Ovary (tissue), 9 donors: ENCODE data around the gene MAP4K2. TPM values are rescaled to one million over a fixed set of nuclear protein-coding genes. Genes with fewer than 3 reads are reported as not detected.
A peak's percentile ranks its signal among the peaks of the same experiment; 100 is the strongest.

ENCODE experiments used
- DNase-seq, 5 donors: peaks; one replicate each; pipeline ENCODE4 v3.0.0-alpha.2; 2019 to 2020
- H3K27ac ChIP-seq, 2 donors: fragments of 200-600 bp; one replicate each; pipeline versions ENCODE4 v1.5.1 to v1.8.0; 2019 to 2022
- H3K27me3 ChIP-seq: fragments of 200-600 bp; one replicate; pipeline ENCODE4 v1.8.0; 2022
- H3K36me3 ChIP-seq: fragments of 200-600 bp; sonication (generic); one replicate; pipeline ENCODE4 v1.5.1; 2019
- H3K4me1 ChIP-seq: one replicate; pipeline ENCODE4 v1.8.1; 2013; ENCODE audit warnings: mild to moderate bottlenecking, moderate library complexity; ENCODE audit not compliant: insufficient read depth
- H3K4me3 ChIP-seq: fragments of 200-600 bp; sonication (generic); one replicate; pipeline ENCODE4 v1.5.1; 2017
- H3K9me3 ChIP-seq, 2 donors: fragments of 200-600 bp in 1 of 2; sonication (generic) in 1 of 2; one replicate each; pipeline versions ENCODE4 v1.5.1 to v1.8.1; 2013 to 2019; ENCODE audit warnings: mild to moderate bottlenecking in 1 of 2, moderate library complexity in 1 of 2
- EP300 ChIP-seq: sonication (generic); formaldehyde crosslinking; IDR thresholded peaks from one replicate; pipeline ENCODE4 v1.6.1; 2017; ENCODE audit warnings: antibody characterized with exemption
- POLR2A ChIP-seq: fragments of 450-650 bp; IDR thresholded peaks from one replicate; pipeline ENCODE4 v1.6.1; 2017; ENCODE audit warnings: antibody characterized with exemption, mild to moderate bottlenecking, moderate library complexity
- WGBS, 3 donors: extraction: QIAGEN DNeasy Blood & Tissue Kit in 1 of 3; methylation state at CpG; one replicate each; pipeline versions ENCODE4 v1.1.5 to v1.1.7; 2013 to 2017; 5-methylcytosine and 5-hydroxymethylcytosine counted together
- intact Hi-C, 4 donors: fragments of 100-400 bp; cut with DNase I; formaldehyde crosslinking; loops; one replicate each; pipeline versions ENCODE4 v1.11.0 to v1.15.1; 2022 to 2023
- polyA plus RNA-seq, 2 donors: library from polyadenylated mRNA; stranded (reverse); fragments of 200-250 nt in 1 of 2; fragments of 350-450 nt in 1 of 2; fragmentation: Illumina TruSeq in 1 of 2; extraction: RNeasy Lipid Tissue Mini Kit (QIAGEN cat#74804) in 1 of 2; gene quantifications; one replicate each; pipeline ENCODE4 v1.2.3, GENCODE V29; 2013 to 2014
- total RNA-seq, 7 donors: library from RNA; depleted of rRNA in 2 of 7; stranded (reverse); fragments of >200 nt in 2 of 7; fragmentation: NEBNext Ultra II Directional in 3 of 7; extraction: Animal tissue kit (Norgen Biotek cat#: 25700) in 3 of 7; gene quantifications; one replicate each; pipeline versions ENCODE4 v1.1.0 to v1.2.4, GENCODE V29; 2016 to 2023
- TF ChIP-seq, protein P1 (sequence below), 3 donors: fragments of 450-650 bp in 2 of 3; fragments of 200-600 bp in 1 of 3; IDR thresholded peaks; one replicate each; pipeline versions ENCODE4 v1.5.1 to v1.8.0; 2016 to 2022; ENCODE audit warnings: antibody characterized with exemption in 3 of 3, mild to moderate bottlenecking in 1 of 3
- donor health status: DM: no; HTN: no; CAD: no; lungs with moderate emphysema.
- donor health status: DM: no; HTN: no; CAD: no.
- donor health status: Bipolar disorder and iron deficiency.
- donor health status: DM: yes; HTN: yes; CAD: no.
- donor health status: DM: no; HTN: no; CAD: no.
- donor health status: DM: yes; HTN: yes; CAD: no.

MAP4K2 gene
- total and polyA plus RNA-seq, 9 donors, result 2.3 to 15.5 (median 11.4) TPM

DNA sequence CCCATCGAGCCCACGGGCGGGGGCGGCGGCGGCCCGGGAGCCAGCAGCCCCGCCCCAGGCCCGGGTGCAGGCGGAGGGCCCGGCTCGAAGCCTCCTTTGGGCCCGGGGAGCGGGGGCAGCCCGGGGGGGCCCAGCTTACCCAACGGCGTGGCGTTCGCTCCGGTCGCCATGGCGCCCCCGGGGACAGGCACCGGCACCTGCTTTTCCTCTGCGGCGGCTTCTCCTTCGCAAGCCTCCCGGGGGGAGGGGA, 24.9 kb downstream of the MAP4K2 start:
- 0 to 2% (median 0%) methylated on average over 2 to 27 of the region's 28 CpGs for WGBS, 3 donors
- Histone ChIP-seq H3K36me3 (no peaks in the 10 kb centered on the region), H3K4me1 (peaks cover 7% of the 10 kb centered on the region), H3K27ac (peak overlapping the region; percentile 96 to 100), H3K9me3 (no peaks in the 10 kb centered on the region), H3K27me3 (no peaks in the 10 kb centered on the region), H3K4me3 (peak overlapping the region; percentile 74)
- intact Hi-C loops, result loop anchor here in 1 of 4 donors (5.0 kb wide), 1 partner anchor 36 kb away; the partner anchor contains the start of gene RASGRP2
- TF ChIP-seq EP300, result no peak
- TF ChIP-seq, protein P1, sequence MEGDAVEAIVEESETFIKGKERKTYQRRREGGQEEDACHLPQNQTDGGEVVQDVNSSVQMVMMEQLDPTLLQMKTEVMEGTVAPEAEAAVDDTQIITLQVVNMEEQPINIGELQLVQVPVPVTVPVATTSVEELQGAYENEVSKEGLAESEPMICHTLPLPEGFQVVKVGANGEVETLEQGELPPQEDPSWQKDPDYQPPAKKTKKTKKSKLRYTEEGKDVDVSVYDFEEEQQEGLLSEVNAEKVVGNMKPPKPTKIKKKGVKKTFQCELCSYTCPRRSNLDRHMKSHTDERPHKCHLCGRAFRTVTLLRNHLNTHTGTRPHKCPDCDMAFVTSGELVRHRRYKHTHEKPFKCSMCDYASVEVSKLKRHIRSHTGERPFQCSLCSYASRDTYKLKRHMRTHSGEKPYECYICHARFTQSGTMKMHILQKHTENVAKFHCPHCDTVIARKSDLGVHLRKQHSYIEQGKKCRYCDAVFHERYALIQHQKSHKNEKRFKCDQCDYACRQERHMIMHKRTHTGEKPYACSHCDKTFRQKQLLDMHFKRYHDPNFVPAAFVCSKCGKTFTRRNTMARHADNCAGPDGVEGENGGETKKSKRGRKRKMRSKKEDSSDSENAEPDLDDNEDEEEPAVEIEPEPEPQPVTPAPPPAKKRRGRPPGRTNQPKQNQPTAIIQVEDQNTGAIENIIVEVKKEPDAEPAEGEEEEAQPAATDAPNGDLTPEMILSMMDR (IDR thresholded peaks at IDR 0.05), result no peak
- no peak for TF ChIP-seq POLR2A
- no peak for DNase-seq

DNA sequence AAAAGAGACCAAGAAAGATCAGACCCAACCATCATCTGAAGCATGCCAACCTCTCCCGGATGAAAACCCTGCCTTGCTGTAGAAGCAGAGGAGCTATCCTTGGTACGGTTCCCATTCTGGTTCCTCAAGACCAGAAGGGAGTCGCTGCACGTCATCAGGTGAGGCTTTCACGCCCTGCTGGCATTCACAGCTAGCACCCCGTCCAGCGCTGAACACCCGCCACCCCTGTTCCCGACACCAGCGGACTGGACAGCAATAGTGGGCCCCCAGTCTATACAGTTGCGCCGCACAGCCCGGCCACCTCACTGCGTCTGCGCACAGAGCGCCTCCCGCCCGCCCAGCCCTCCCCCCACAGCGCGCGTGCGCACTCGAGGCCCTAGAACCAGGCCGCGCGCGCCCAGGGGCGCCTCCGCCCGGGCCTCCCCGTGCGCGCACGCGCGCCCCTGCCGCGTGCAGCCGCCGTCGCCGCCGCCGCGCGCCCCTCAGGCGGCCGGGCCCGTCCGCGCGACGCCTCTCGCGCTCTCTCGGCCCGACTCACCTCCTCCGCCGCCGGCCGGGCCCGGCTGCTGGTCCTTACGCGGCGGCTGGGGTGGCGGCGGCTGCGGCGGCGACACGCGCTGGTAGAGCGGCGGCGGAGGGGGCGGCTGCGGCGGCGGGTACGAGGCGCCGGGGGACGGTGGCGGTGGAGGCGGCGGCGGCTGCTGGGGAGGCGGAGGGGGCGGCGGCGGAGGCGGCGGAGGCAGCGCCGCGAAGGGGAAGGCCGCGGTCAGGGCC, 25.4 kb downstream of the MAP4K2 start:
- intact Hi-C loops, result loop anchor here in 1 of 4 donors (5.0 kb wide), 1 partner anchor 35 kb away; the partner anchor contains the start of gene RASGRP2

DNA sequence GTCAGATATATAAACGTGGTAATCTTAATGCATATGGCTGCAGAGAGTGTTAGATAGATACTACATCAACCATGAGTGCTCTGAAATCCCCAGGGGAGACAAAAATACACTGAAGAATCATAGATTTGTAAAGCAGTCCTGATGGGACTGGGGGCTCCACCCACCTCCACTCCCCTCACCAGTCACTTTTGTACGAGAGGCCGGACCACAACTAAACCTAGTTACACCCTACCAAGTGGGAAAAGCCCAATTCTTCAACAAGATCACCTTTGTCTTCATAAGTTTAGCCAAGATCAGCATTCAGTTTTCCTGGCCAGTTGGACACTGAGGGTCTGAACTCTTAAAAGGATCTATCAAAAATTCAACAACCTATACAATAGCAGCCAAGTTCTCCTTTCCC, 26.1 kb downstream of the MAP4K2 start:
- Histone ChIP-seq H3K36me3 (no peaks in the 10 kb centered on the region), H3K9me3 (no peaks in the 10 kb centered on the region), H3K4me1 (peaks cover 7% of the 10 kb centered on the region), H3K27ac (peak overlapping the region in 1 of 2 donors; percentile 9), H3K4me3 (peak overlapping the region; percentile 74), H3K27me3 (no peaks in the 10 kb centered on the region)
- 6 to 11% (median 6%) methylated on average over 3 of the region's 3 CpGs for WGBS, 3 donors
- TF ChIP-seq, protein P1 (IDR thresholded peaks at IDR 0.05), result no peak
- TF ChIP-seq EP300 (no peak), POLR2A (no peak)
- peak in 2 of 5 donors; percentile 14 to 24 for DNase-seq
- intact Hi-C loops, result loop anchor here in 1 of 4 donors (5.0 kb wide), 1 partner anchor 35 kb away; the partner anchor contains the start of gene RASGRP2

More for the DNA sequence above, 25.4 kb downstream of the MAP4K2 start:
- H3K27ac ChIP-seq, result peak overlapping the region; percentile 96 to 100
- H3K4me3 ChIP-seq, result peak overlapping the region; percentile 74
- no peaks in the 10 kb centered on the region for H3K36me3 ChIP-seq
- DNase-seq, result peak; percentile 78 to 88 (median 85)
- H3K27me3 ChIP-seq, result no peaks in the 10 kb centered on the region
- TF ChIP-seq EP300 (no peak), POLR2A (no peak)
- TF ChIP-seq, protein P1 (IDR thresholded peaks at IDR 0.05), result no peak
- H3K4me1 ChIP-seq, result peaks cover 7% of the 10 kb centered on the region
- H3K9me3 ChIP-seq, result no peaks in the 10 kb centered on the region
- 0 to 1% (median 0%) methylated on average over 21 to 98 of the region's 98 CpGs for WGBS, 3 donors

DNA sequence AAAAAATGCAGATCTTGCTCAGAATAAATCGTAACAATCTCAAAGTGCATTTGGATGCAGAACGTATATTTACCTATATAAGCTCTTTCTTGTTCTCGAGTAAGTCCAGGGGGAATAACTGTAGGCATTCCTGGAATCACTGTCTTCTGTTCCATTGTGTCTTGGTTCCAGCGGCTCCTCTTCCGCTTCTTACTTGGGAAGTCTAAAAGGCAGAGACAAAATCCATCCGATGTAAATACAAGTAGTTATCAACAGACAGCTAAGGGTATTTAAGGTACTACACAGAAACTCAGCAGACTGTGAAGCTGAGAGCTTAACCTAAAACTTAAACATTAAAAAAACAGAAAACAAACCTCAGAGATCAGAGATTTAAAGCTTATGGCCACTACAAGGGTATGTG, 26.6 kb downstream of the MAP4K2 start:
- Histone ChIP-seq H3K4me1 (peaks cover 7% of the 10 kb centered on the region), H3K27ac (no peak overlapping the region)
- WGBS, 3 donors, result 44 to 55% (median 48%) methylated on average over 6 of the region's 6 CpGs

More for the DNA sequence above, 26.6 kb downstream of the MAP4K2 start:
- peak overlapping the region; percentile 74 for H3K4me3 ChIP-seq
- no peaks in the 10 kb centered on the region for H3K27me3 ChIP-seq
- H3K9me3 ChIP-seq, result no peaks in the 10 kb centered on the region
- intact Hi-C loops, result loop anchor here in 1 of 4 donors (5.0 kb wide), 1 partner anchor 34 kb away; the partner anchor contains the start of gene RASGRP2
- TF ChIP-seq POLR2A (no peak), EP300 (no peak)
- TF ChIP-seq, protein P1 (IDR thresholded peaks at IDR 0.05), result no peak
- DNase-seq, result no peak
- H3K36me3 ChIP-seq, result no peaks in the 10 kb centered on the region
